ENCODE measurements around the gene FSD1L.

FSD1L gene

DNA sequence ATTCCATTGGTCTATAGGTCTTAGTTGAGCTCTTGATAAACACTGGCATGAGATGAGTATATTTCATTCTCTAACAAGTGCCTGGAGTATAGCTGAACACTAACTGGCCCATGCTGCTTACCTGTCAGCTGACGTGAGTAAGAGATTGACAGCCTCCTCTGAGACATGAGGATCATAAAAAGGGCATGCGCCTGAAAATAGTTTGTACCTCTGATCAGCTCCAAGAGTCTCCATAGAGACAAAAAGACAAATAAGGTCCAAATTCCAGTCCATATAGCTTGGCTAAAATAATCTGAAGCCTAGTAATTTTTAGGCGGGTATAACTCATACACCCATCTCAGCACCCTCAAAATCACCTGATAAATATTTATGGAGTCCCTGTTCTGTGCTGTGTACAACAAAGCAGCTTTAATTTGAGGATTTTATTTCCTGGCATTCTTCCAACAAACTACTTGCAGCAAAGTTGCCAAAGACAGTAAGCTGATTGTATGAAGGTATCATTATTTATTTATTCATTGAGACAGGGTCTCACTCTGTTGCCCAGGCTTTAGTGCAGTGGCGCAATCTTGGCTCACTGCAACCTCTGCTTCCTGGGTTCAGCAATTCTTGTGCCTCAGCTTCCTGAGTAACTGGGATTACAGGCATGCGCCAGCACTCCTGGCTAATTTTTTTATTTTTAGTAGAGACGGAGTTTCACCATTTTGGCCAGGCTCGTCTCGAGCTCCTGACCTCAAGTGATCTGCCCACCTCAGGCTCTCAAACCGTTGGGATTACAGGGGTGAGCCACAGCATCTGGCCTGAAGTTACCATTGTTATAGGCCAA lies 16.2 kb upstream of the FSD1L start:
- no peak overlapping the region for H3K14ac ChIP-seq (ENCODE audit: low read length)
- no peak overlapping the region for H4K8ac ChIP-seq (ENCODE audit: low read depth, low read length)
- no peak overlapping the region for H4K91ac ChIP-seq (ENCODE audit: low read depth, low read length)
- no peak overlapping the region for H3K9ac ChIP-seq (ENCODE audit: low read length)
- H3K27ac ChIP-seq (ENCODE audit: low read depth, low read length), result no peak overlapping the region
- H3K4me1 ChIP-seq (ENCODE audit: control insufficient read depth in 1 of 2, insufficient read depth in 2 of 2, low read length in 2 of 2), result no peaks in the 10 kb centered on the region
- H2BK5ac ChIP-seq (ENCODE audit: low read depth, low read length, poor library complexity), result no peak overlapping the region
- no peak overlapping the region for H2AK5ac ChIP-seq (ENCODE audit: low read length)
- no CpG with 5 or more reads among the region's 9 CpGs for WGBS (ENCODE audit: extremely low coverage, insufficient coverage, insufficient read length)
- no peak overlapping the region for H2AFZ ChIP-seq (ENCODE audit: insufficient read depth, low read length, poor library complexity)
- no peak overlapping the region for H3K4me3 ChIP-seq (ENCODE audit: low read depth, low read length)
- H3K18ac ChIP-seq (ENCODE audit: low read length), result no peak overlapping the region
- DNase-seq, result no peak
- no peak overlapping the region for H4K12ac ChIP-seq (ENCODE audit: low read depth, low read length)
- H3K79me1 ChIP-seq (ENCODE audit: low read length), result no peaks in the 10 kb centered on the region
- no peak overlapping the region for H3K4me2 ChIP-seq (ENCODE audit: low read length)
- H3K9me3 ChIP-seq (ENCODE audit: insufficient read depth, low read depth, low read length), result no peaks in the 10 kb centered on the region
- H2BK120ac ChIP-seq (ENCODE audit: insufficient read depth, low read length, poor library complexity), result no peak overlapping the region
- H2BK12ac ChIP-seq (ENCODE audit: low read length), result no peak overlapping the region
- no peaks in the 10 kb centered on the region for H3K27me3 ChIP-seq (ENCODE audit: insufficient read depth, low read length)
- H3K79me2 ChIP-seq (ENCODE audit: control insufficient read depth, insufficient read depth, low read length, poor library complexity), result no peaks in the 10 kb centered on the region
- H3K23ac ChIP-seq (ENCODE audit: low read length), result no peak overlapping the region
- no peaks in the 10 kb centered on the region for H3K36me3 ChIP-seq (ENCODE audit: control insufficient read depth in 1 of 2, insufficient read depth in 2 of 2, low read length in 2 of 2)
- H3K4ac ChIP-seq (ENCODE audit: low read depth, low read length), result no peak overlapping the region

- H3K9ac ChIP-seq (ENCODE audit: low read length), result no peak overlapping the region
- H3K4me1 ChIP-seq (ENCODE audit: control insufficient read depth in 1 of 2, insufficient read depth in 2 of 2, low read length in 2 of 2), result no peaks in the 10 kb centered on the region
- no peak overlapping the region for H2BK120ac ChIP-seq (ENCODE audit: insufficient read depth, low read length, poor library complexity)
- no peak overlapping the region for H3K4ac ChIP-seq (ENCODE audit: low read depth, low read length)
- H3K36me3 ChIP-seq (ENCODE audit: control insufficient read depth in 1 of 2, insufficient read depth in 2 of 2, low read length in 2 of 2), result no peaks in the 10 kb centered on the region
- H3K4me3 ChIP-seq (ENCODE audit: low read depth, low read length), result no peak overlapping the region
- no peak overlapping the region for H2AK5ac ChIP-seq (ENCODE audit: low read length)
- H3K4me2 ChIP-seq (ENCODE audit: low read length), result no peak overlapping the region
- no peak overlapping the region for H3K23ac ChIP-seq (ENCODE audit: low read length)
- no peaks in the 10 kb centered on the region for H3K9me3 ChIP-seq (ENCODE audit: insufficient read depth, low read depth, low read length)
- DNase-seq, result no peak
- H2BK12ac ChIP-seq (ENCODE audit: low read length), result no peak overlapping the region
- no peak overlapping the region for H3K14ac ChIP-seq (ENCODE audit: low read length)
- H4K91ac ChIP-seq (ENCODE audit: low read depth, low read length), result no peak overlapping the region
- no peak overlapping the region for H3K27ac ChIP-seq (ENCODE audit: low read depth, low read length)
- H3K27me3 ChIP-seq (ENCODE audit: insufficient read depth, low read length), result no peaks in the 10 kb centered on the region
- no peak overlapping the region for H3K18ac ChIP-seq (ENCODE audit: low read length)
- H3K79me1 ChIP-seq (ENCODE audit: low read length), result no peaks in the 10 kb centered on the region
- no peak overlapping the region for H4K8ac ChIP-seq (ENCODE audit: low read depth, low read length)
- H4K12ac ChIP-seq (ENCODE audit: low read depth, low read length), result no peak overlapping the region
- H2BK5ac ChIP-seq (ENCODE audit: low read depth, low read length, poor library complexity), result no peak overlapping the region
- no peaks in the 10 kb centered on the region for H3K79me2 ChIP-seq (ENCODE audit: control insufficient read depth, insufficient read depth, low read length, poor library complexity)
- no CpG with 5 or more reads among the region's 2 CpGs for WGBS (ENCODE audit: extremely low coverage, insufficient coverage, insufficient read length)
- no peak overlapping the region for H2AFZ ChIP-seq (ENCODE audit: insufficient read depth, low read length, poor library complexity)
These were observed 15.5 kb upstream of the FSD1L start for GRCh38 chr9:105432247-105432842.

DNA sequence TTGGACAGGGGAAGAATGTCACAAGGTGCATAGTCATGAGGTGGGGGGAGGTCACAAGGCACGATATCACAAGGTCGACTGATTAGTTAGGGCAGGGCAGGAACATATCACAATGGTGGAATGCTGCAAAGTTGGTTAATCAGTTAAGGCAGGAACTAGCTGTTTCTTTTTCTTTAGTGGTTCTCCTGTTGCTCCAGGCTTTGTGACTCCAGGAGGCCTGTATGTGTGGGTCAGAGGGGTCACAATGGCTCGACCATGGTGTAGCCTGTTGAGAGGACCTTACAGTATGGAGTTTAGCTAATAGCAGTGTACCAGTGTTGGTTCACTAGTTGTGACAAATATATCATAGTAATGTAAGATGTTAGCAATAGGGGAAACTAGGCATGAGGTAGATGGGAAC lies 12.4 kb upstream of the FSD1L start:
- no peaks in the 10 kb centered on the region for H3K9me3 ChIP-seq (ENCODE audit: insufficient read depth, low read depth, low read length)
- H3K79me2 ChIP-seq (ENCODE audit: control insufficient read depth, insufficient read depth, low read length, poor library complexity), result no peaks in the 10 kb centered on the region
- no CpG with 5 or more reads among the region's 3 CpGs for WGBS (ENCODE audit: extremely low coverage, insufficient coverage, insufficient read length)
- H4K91ac ChIP-seq (ENCODE audit: low read depth, low read length), result no peak overlapping the region
- no peak overlapping the region for H3K18ac ChIP-seq (ENCODE audit: low read length)
- H4K8ac ChIP-seq (ENCODE audit: low read depth, low read length), result no peak overlapping the region
- H2AFZ ChIP-seq (ENCODE audit: insufficient read depth, low read length, poor library complexity), result no peak overlapping the region
- no peak overlapping the region for H2BK120ac ChIP-seq (ENCODE audit: insufficient read depth, low read length, poor library complexity)
- no peak overlapping the region for H3K9ac ChIP-seq (ENCODE audit: low read length)
- no peaks in the 10 kb centered on the region for H3K79me1 ChIP-seq (ENCODE audit: low read length)
- H3K23ac ChIP-seq (ENCODE audit: low read length), result no peak overlapping the region
- no peak overlapping the region for H3K4me3 ChIP-seq (ENCODE audit: low read depth, low read length)
- DNase-seq, result no peak
- no peak overlapping the region for H3K4ac ChIP-seq (ENCODE audit: low read depth, low read length)
- H3K27me3 ChIP-seq (ENCODE audit: insufficient read depth, low read length), result no peaks in the 10 kb centered on the region
- no peak overlapping the region for H4K12ac ChIP-seq (ENCODE audit: low read depth, low read length)
- no peak overlapping the region for H3K14ac ChIP-seq (ENCODE audit: low read length)
- H3K4me2 ChIP-seq (ENCODE audit: low read length), result no peak overlapping the region
- H2BK12ac ChIP-seq (ENCODE audit: low read length), result no peak overlapping the region
- H3K4me1 ChIP-seq (ENCODE audit: control insufficient read depth in 1 of 2, insufficient read depth in 2 of 2, low read length in 2 of 2), result no peaks in the 10 kb centered on the region
- no peak overlapping the region for H2BK5ac ChIP-seq (ENCODE audit: low read depth, low read length, poor library complexity)
- no peaks in the 10 kb centered on the region for H3K36me3 ChIP-seq (ENCODE audit: control insufficient read depth in 1 of 2, insufficient read depth in 2 of 2, low read length in 2 of 2)
- H3K27ac ChIP-seq (ENCODE audit: low read depth, low read length), result no peak overlapping the region
- H2AK5ac ChIP-seq (ENCODE audit: low read length), result no peak overlapping the region

GRCh38 chr9:105436783-105437182 lies 11.1 kb upstream of the FSD1L start:
- no peak overlapping the region for H3K4me3 ChIP-seq (ENCODE audit: low read depth, low read length)
- no peak overlapping the region for H3K9ac ChIP-seq (ENCODE audit: low read length)
- no peak overlapping the region for H3K23ac ChIP-seq (ENCODE audit: low read length)
- no peak for DNase-seq
- H2BK12ac ChIP-seq (ENCODE audit: low read length), result no peak overlapping the region
- no peak overlapping the region for H2BK5ac ChIP-seq (ENCODE audit: low read depth, low read length, poor library complexity)
- no peaks in the 10 kb centered on the region for H3K79me2 ChIP-seq (ENCODE audit: control insufficient read depth, insufficient read depth, low read length, poor library complexity)
- no peak overlapping the region for H3K4ac ChIP-seq (ENCODE audit: low read depth, low read length)
- no peaks in the 10 kb centered on the region for H3K27me3 ChIP-seq (ENCODE audit: insufficient read depth, low read length)
- no peak overlapping the region for H4K91ac ChIP-seq (ENCODE audit: low read depth, low read length)
- H4K12ac ChIP-seq (ENCODE audit: low read depth, low read length), result no peak overlapping the region
- no peak overlapping the region for H2AK5ac ChIP-seq (ENCODE audit: low read length)
- H3K9me3 ChIP-seq (ENCODE audit: insufficient read depth, low read depth, low read length), result no peaks in the 10 kb centered on the region
- H2AFZ ChIP-seq (ENCODE audit: insufficient read depth, low read length, poor library complexity), result no peak overlapping the region
- H3K4me2 ChIP-seq (ENCODE audit: low read length), result no peak overlapping the region
- H3K27ac ChIP-seq (ENCODE audit: low read depth, low read length), result no peak overlapping the region
- no peaks in the 10 kb centered on the region for H3K79me1 ChIP-seq (ENCODE audit: low read length)
- no peaks in the 10 kb centered on the region for H3K4me1 ChIP-seq (ENCODE audit: control insufficient read depth in 1 of 2, insufficient read depth in 2 of 2, low read length in 2 of 2)
- no peak overlapping the region for H3K18ac ChIP-seq (ENCODE audit: low read length)
- no peak overlapping the region for H4K8ac ChIP-seq (ENCODE audit: low read depth, low read length)
- no peak overlapping the region for H2BK120ac ChIP-seq (ENCODE audit: insufficient read depth, low read length, poor library complexity)
- H3K14ac ChIP-seq (ENCODE audit: low read length), result no peak overlapping the region
- WGBS (ENCODE audit: extremely low coverage, insufficient coverage, insufficient read length), result no CpG with 5 or more reads among the region's 4 CpGs
- H3K36me3 ChIP-seq (ENCODE audit: control insufficient read depth in 1 of 2, insufficient read depth in 2 of 2, low read length in 2 of 2), result no peaks in the 10 kb centered on the region
